ENCODE measurements around the gene SLC16A5.

- no peak for TF ChIP-seq CTCF (conservative IDR thresholded peaks at IDR 0.05)
- no peak for TF ChIP-seq EZH2 (IDR thresholded peaks at IDR 0.05; ENCODE audit: low read depth)
These were observed 29.0 kb downstream of the SLC16A5 start for GRCh38 chr17:75116737-75117136.

All from PC-9 (cell line).